HepG2 (cell line): ENCODE measurements around the gene ASXL1. TPM values are rescaled to one million over a fixed set of nuclear protein-coding genes. Genes with fewer than 3 reads are reported as not detected.

Source experiments
- BRCA1 ChIP-seq: sonication (generic); formaldehyde crosslinking; IDR thresholded peaks from 2 replicates; pipeline ENCODE4 v1.4.0; 2020; ENCODE audit warnings: missing genetic modification reagents
- IKZF1 ChIP-seq: fragments of 450-650 bp; IDR thresholded peaks from 2 replicates; pipeline ENCODE4 v1.7.1; 2016
- LCORL ChIP-seq, 2 experiments: fragments of 450-650 bp in 1 of 2; sonication (generic) in 1 of 2; formaldehyde crosslinking in 1 of 2; IDR thresholded peaks; 2 replicates each; pipeline versions ENCODE4 v1.5.0 to v1.6.1; 2017 to 2020; ENCODE audit warnings: antibody characterized with exemption in 1 of 2, missing genetic modification reagents in 1 of 2
- MIXL1 ChIP-seq: IDR thresholded peaks from 2 replicates; pipeline ENCODE4 v1.6.1; 2016
- NR2C2 ChIP-seq: sonication (generic); formaldehyde crosslinking; IDR thresholded peaks from 2 replicates; pipeline ENCODE4 v1.4.0; 2020; ENCODE audit warnings: missing genetic modification reagents, mild to moderate bottlenecking, moderate library complexity, borderline replicate concordance
- NRL ChIP-seq: sonication (generic); formaldehyde crosslinking; IDR thresholded peaks from 2 replicates; pipeline ENCODE4 v1.5.0; 2020; ENCODE audit warnings: missing genetic modification reagents, mild to moderate bottlenecking, moderate library complexity, borderline replicate concordance
- PHF21A ChIP-seq: sonication (generic); formaldehyde crosslinking; IDR thresholded peaks from 2 replicates; pipeline ENCODE4 v1.5.0; 2020; ENCODE audit warnings: mild to moderate bottlenecking, missing genetic modification reagents
- SAP130 ChIP-seq: IDR thresholded peaks from 2 replicates; pipeline ENCODE4 v1.6.1; 2016; ENCODE audit warnings: low read depth
- ZKSCAN8 ChIP-seq: IDR thresholded peaks from 2 replicates; pipeline ENCODE4 v1.6.1; 2016; ENCODE audit warnings: borderline replicate concordance, missing genetic modification reagents, missing compliant biosample characterization
- ZNF12 ChIP-seq: sonication (generic); formaldehyde crosslinking; IDR thresholded peaks from 2 replicates; pipeline ENCODE4 v1.5.0; 2020; ENCODE audit warnings: missing genetic modification reagents
- ZNF160 ChIP-seq: sonication (generic); formaldehyde crosslinking; IDR thresholded peaks from 2 replicates; pipeline ENCODE4 v1.8.0; 2022; ENCODE audit warnings: mild to moderate bottlenecking, inconsistent platforms, missing genetic modification reagents
- ZNF354B ChIP-seq: sonication (generic); formaldehyde crosslinking; IDR thresholded peaks from 2 replicates; pipeline ENCODE4 v1.8.0; 2022; ENCODE audit warnings: mild to moderate bottlenecking, missing genetic modification reagents
- ZNF431 ChIP-seq: sonication (generic); formaldehyde crosslinking; IDR thresholded peaks from 2 replicates; pipeline ENCODE4 v1.9.0; 2022; ENCODE audit warnings: missing genetic modification reagents, low read depth, mild to moderate bottlenecking, borderline replicate concordance
- ZNF501 ChIP-seq: sonication (generic); formaldehyde crosslinking; IDR thresholded peaks from 2 replicates; pipeline ENCODE4 v1.5.1; 2020; ENCODE audit warnings: mild to moderate bottlenecking, moderate library complexity, missing genetic modification reagents
- ZNF580 ChIP-seq: IDR thresholded peaks from 2 replicates; pipeline ENCODE4 v1.6.1; 2016; ENCODE audit warnings: low read depth, borderline replicate concordance
- ZNF609 ChIP-seq: sonication (generic); formaldehyde crosslinking; IDR thresholded peaks from 2 replicates; pipeline ENCODE4 v1.4.0; 2020; ENCODE audit warnings: mild to moderate bottlenecking, missing genetic modification reagents, borderline replicate concordance
- ZNF781 ChIP-seq: sonication (generic); formaldehyde crosslinking; IDR thresholded peaks from 2 replicates; pipeline ENCODE4 v1.5.1; 2020; ENCODE audit warnings: borderline replicate concordance, mild to moderate bottlenecking, missing genetic modification reagents; ENCODE audit errors: not compliant biosample characterization
- polyA plus RNA-seq, 8 experiments: library from polyadenylated mRNA; depleted of rRNA in 3 of 8; stranded (reverse) in 7 of 8; unstranded in 1 of 8; fragments of >200 nt; fragmentation: Illumina TruSeq in 4 of 8; extraction: Trizol in 4 of 8; gene quantifications; 2 replicates each; pipeline versions ENCODE4 v1.2.1 to v1.2.3, GENCODE V29; 2011 to 2016; ENCODE audit warnings: low read depth in 4 of 8, missing spikeins in 1 of 8, mixed read lengths in 1 of 8; ENCODE audit not compliant: insufficient read depth in 1 of 8
- total RNA-seq, 5 experiments: library from RNA; depleted of rRNA; stranded (reverse); fragments of >200 nt; fragmentation: Illumina TruSeq; extraction: Trizol; gene quantifications; 2 replicates each; pipeline ENCODE4 v1.2.3, GENCODE V29; 2016; ENCODE audit warnings: low read depth in 1 of 5
- TF ChIP-seq, protein P1 (sequence below): sonication (generic); formaldehyde crosslinking; IDR thresholded peaks from 2 replicates; pipeline ENCODE4 v1.4.0; 2020; ENCODE audit warnings: missing genetic modification reagents
- TF ChIP-seq, protein P2 (sequence below): sonication (generic); formaldehyde crosslinking; IDR thresholded peaks from 2 replicates; pipeline ENCODE4 v1.4.0; 2020; ENCODE audit warnings: mild to moderate bottlenecking, missing genetic modification reagents
- TF ChIP-seq, protein P3 (sequence below): sonication (generic); formaldehyde crosslinking; IDR thresholded peaks from 2 replicates; pipeline ENCODE4 v1.4.0; 2020; ENCODE audit warnings: missing genetic modification reagents

Gene ASXL1
- total and polyA plus RNA-seq, 2 of the 13 experiments (the other 11 are each of a cell fraction or from before 2014, with no cell fraction given) = 62.1 to 74.8 TPM

- no peak for TF ChIP-seq LCORL (IDR thresholded peaks at IDR 0.05)
- TF ChIP-seq LCORL (CRISPR knock-in tag; IDR thresholded peaks at IDR 0.05) = peak; percentile 79; the same call in 1 of the 2 replicates
- TF ChIP-seq ZNF354B = no peak
- TF ChIP-seq NR2C2 (CRISPR knock-in tag) = peak; percentile 77
- peak; percentile 68 for TF ChIP-seq SAP130 (CRISPR knock-in tag)
- TF ChIP-seq ZNF609 = 0 out of 2 replicates have a peak, but pooled peaks have one; percentile 16
- TF ChIP-seq, protein P1, sequence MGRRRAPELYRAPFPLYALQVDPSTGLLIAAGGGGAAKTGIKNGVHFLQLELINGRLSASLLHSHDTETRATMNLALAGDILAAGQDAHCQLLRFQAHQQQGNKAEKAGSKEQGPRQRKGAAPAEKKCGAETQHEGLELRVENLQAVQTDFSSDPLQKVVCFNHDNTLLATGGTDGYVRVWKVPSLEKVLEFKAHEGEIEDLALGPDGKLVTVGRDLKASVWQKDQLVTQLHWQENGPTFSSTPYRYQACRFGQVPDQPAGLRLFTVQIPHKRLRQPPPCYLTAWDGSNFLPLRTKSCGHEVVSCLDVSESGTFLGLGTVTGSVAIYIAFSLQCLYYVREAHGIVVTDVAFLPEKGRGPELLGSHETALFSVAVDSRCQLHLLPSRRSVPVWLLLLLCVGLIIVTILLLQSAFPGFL (CRISPR knock-in tag) = no peak
- TF ChIP-seq ZNF781 (CRISPR knock-in tag) = peak; percentile 31
- TF ChIP-seq MIXL1 (CRISPR knock-in tag) = 0 out of 2 replicates have a peak, but pooled peaks have one; percentile 36
- peak; percentile 40; the same call in 1 of the 2 replicates for TF ChIP-seq NRL (CRISPR knock-in tag)
- TF ChIP-seq ZNF431 (CRISPR knock-in tag) = no peak
- peak; percentile 71; the same call in 1 of the 2 replicates for TF ChIP-seq ZKSCAN8 (CRISPR knock-in tag)
- TF ChIP-seq ZNF580 (CRISPR knock-in tag) = peak; percentile 62; the same call in 1 of the 2 replicates
- TF ChIP-seq PHF21A (CRISPR knock-in tag) = peak; percentile 23; the same call in 1 of the 2 replicates
- 0 out of 2 replicates have a peak, but pooled peaks have one; percentile 52 for TF ChIP-seq BRCA1
- TF ChIP-seq, protein P2, sequence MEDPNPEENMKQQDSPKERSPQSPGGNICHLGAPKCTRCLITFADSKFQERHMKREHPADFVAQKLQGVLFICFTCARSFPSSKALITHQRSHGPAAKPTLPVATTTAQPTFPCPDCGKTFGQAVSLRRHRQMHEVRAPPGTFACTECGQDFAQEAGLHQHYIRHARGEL (CRISPR knock-in tag) = 0 out of 2 replicates have a peak, but pooled peaks have one; percentile 81
- TF ChIP-seq, protein P3, sequence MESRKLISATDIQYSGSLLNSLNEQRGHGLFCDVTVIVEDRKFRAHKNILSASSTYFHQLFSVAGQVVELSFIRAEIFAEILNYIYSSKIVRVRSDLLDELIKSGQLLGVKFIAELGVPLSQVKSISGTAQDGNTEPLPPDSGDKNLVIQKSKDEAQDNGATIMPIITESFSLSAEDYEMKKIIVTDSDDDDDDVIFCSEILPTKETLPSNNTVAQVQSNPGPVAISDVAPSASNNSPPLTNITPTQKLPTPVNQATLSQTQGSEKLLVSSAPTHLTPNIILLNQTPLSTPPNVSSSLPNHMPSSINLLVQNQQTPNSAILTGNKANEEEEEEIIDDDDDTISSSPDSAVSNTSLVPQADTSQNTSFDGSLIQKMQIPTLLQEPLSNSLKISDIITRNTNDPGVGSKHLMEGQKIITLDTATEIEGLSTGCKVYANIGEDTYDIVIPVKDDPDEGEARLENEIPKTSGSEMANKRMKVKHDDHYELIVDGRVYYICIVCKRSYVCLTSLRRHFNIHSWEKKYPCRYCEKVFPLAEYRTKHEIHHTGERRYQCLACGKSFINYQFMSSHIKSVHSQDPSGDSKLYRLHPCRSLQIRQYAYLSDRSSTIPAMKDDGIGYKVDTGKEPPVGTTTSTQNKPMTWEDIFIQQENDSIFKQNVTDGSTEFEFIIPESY (CRISPR knock-in tag) = peak; percentile 68
- TF ChIP-seq ZNF160 (CRISPR knock-in tag) = no peak
- no peak for TF ChIP-seq IKZF1
- TF ChIP-seq ZNF501 (CRISPR knock-in tag) = peak; percentile 59
- peak; percentile 34; the same call in 1 of the 2 replicates for TF ChIP-seq ZNF12
These were observed 79.4 kb downstream of the ASXL1 start (continued) for GRCh38 chr20:32437391-32438074.
